ENCODE data around the gene IGIP.

GRCh38 chr5:140090251-140090650 is 35.5 kb upstream of the IGIP start:
- TF ChIP-seq CTCF (IDR thresholded peaks at IDR 0.05; ENCODE audit: insufficient read depth, low read depth, low read length): no peak
- TF ChIP-seq EZH2 (IDR thresholded peaks at IDR 0.05; ENCODE audit: insufficient read depth, low read length): no peak

Measured in astrocyte (in vitro differentiated cells and primary cell).